HG03045 (cell line): ENCODE results near the gene SPTBN1.

Experiments
- ATAC-seq: cut with Tn5 transposase; IDR thresholded peaks from one replicate; pipeline ENCODE4 v1.9.1; 2021; ENCODE audit warnings: mild to moderate bottlenecking, moderate library complexity; ENCODE audit not compliant: unreplicated experiment

Gene SPTBN1

DNA sequence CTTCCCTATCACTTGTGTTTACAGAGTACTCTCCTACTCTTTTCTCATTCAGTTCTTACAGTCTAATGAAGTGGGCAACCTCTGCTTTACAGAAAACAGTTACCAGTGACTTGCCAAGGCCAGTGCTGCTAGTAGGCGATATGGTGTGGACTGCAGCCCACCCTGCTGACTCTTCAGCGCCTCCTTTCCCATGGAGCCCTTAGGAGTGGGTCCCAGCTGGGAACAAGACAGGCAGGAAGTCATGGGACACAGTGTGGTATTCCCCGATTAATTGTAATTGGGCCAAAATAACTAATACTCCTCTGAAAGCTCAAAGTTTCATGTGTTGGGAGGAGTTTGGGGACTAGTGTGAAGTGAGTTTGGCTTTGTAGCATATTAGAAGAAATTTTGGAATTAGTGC, 147.2 kb downstream of the SPTBN1 start:
- ATAC-seq, result no peak

DNA sequence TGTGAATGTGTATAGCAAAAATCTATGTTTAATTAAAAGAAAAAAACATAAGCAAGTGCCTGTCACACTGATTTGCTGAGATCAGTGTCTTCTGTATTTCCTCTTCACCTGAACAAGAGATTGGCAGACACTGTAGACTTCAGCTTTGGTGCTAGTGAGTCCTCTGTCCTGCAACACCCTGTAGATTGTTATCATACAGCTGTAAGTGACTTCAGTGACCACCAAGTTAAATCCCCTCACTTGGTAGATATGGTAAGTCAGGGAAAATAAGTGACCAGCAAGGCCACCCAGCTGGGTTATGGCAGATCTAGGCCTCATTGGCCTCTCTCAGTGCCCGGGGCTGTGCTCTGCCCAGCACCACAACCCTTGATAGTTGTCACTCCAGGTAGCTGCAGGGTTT, 147.7 kb downstream of the SPTBN1 start:
- ATAC-seq, result no peak

DNA sequence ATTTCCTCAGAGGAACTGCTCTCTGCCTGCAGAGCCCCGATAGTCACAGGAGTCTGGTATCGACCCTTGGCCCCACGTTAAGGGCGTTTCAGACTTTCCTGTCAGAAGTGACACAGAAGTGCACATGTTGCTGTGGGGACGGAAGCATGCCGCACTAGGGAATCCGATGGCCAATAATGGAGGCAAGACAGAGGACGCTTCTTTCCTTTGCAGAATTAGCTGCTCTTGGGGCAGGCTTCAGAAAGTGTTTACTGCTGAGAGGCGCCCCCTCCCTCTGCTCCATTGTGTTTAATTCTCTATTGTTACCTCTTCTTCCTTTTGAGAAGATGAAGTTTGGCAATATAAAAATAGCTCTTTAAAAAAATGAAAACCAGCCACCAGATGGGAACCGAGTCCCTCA, 148.7 kb downstream of the SPTBN1 start:
- no peak for ATAC-seq

DNA sequence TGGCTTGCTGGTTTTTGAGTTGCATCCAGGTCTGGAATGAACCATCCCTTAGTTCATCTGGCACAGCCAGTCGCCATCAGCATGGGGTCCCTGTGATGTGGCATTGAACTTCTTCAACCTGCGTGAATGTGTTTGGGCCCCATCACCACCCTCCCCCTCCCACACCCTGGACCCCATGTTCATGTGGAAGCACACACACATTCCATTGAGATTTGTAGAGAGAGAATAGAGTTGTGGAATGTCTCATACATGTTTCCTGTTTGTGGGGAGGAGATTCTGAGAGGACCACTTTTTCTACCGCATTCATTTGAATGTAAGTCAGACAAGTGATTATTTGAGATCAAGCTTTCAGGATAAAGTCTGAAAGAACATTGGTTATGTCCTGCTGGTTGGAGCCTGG, 149.7 kb downstream of the SPTBN1 start:
- no peak for ATAC-seq

DNA sequence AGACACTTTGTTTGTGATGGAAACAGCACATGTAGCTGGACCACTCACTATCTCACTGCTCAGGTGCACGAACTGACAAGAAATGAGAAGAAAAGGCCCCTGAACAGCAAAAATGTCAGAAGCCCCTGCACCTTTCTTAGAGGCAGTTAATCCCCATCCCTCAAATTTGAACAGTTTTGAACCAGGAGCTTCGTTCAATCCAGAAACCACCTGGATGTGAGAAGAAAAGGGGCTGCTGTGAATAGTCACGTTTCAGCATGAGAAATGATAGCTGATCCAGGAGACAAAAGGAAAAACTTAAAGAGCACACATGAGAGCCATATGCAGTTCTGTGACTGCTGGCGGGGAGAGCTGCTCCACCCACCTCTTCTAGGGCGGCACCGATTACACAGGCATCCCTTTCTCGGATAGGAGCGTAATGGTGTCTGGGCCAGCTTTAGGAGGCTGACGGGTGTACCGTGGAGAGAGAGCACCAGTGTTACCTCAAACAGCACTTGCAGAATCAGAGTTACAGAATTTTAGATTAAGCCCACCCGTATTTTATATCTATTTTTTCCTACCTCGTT, 150.3 kb downstream of the SPTBN1 start:
- no peak for ATAC-seq

DNA sequence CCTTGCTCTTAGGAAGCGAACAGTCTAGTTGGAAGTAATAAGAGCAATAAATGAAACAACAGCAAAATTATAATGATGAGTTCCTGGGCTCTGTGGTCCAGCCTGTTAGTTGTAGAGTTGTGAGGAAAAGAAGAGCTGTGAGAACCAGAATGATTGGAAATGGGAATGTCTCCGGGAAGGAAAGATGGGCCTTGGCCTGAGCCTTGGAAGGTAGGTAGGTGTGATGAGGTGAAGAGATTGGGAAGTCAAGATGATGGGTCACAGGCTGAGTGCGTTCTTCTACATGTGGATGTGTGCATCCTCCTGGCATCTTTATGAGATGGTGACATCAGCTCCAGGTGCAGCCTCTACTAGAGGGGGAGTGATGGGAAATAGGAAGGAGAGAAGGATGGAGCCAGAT, 152.1 kb downstream of the SPTBN1 start:
- ATAC-seq, result no peak

DNA sequence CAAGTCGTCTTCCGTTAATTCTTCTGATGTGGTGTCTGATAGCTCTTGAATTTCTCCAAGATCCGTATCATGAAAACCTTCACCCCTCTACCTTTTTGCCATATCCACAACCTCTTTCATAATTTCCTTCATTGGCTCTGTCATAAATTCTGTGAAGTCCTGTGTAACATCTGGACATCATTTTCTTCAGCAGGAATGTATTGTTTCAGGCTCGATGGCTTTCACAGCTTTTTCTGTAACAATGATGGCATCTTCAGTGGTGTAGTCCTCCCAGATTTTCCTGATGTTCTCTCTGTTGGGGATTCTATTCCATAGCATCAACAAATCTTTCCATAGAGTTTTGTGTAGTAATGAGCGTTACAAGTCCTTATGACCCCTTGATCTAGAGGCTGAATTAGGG, 153.1 kb downstream of the SPTBN1 start:
- ATAC-seq, result no peak

DNA sequence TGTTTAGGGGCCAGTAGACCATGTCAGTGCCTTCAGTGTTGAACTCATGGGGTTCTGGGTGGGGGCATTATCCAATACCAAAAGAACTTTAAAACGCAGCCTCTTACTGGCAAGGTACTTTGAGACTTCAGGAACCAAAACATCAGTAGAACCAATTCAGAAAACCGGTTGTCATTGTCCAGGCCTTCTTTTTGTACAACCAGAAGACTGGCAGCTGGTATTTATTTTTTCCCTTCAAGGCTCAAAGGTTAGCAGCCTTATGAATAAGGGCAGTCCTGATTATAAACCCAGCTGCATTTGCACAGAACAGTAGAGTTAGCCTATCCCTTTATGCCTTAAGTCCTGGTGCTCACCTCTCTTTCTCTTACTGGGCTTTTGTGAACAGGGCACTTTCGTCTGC, 153.5 kb downstream of the SPTBN1 start:
- no peak for ATAC-seq

DNA sequence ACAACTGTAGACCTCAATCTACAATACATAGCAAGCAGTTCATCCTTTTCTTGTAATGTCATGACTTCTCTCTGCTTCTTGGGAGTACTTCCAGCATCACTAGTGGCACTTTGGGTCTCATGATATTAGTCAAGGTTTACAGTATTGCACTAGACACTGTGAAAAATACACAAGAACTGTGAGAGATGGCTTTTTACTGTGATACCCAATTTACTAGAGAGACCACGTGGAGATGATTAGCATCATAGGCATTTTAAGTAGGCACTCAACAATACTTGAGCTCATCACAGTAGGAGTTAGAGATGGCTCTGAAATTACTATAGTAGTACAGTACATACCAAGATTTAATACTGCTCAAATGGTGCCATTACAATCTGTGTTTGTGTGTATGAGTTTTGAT, 154.6 kb downstream of the SPTBN1 start:
- ATAC-seq, result no peak

DNA sequence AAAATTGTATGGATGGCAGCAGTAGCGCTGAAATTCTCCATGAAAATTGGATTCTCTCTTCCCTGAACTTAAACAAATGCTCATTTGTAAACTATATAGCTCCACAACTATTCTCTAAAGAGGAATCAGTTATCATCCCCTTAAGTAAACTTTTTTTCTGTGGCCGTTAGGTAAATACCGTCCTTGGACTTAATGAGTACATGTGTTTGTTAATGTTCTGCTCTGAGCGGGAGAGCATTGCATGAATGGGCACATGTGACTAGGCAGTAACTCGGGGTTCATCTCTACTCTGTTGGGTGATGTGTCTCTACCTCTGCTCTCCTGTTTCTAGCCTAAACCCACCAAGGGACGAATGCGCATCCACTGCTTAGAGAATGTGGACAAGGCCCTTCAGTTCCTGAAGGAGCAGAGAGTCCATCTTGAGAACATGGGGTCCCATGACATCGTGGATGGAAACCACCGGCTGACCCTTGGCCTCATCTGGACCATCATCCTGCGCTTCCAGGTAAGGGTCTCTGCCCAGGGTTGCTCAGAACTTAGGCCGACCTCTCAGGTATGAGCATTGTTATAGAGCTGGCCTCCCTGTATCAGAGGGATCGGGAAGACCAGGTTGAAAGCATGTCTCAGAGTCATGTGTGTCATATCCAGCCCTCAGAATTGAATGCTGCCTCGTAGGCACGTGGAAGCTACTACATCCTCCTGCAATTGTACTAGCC, 155.9 kb downstream of the SPTBN1 start:
- ATAC-seq, result no peak

DNA sequence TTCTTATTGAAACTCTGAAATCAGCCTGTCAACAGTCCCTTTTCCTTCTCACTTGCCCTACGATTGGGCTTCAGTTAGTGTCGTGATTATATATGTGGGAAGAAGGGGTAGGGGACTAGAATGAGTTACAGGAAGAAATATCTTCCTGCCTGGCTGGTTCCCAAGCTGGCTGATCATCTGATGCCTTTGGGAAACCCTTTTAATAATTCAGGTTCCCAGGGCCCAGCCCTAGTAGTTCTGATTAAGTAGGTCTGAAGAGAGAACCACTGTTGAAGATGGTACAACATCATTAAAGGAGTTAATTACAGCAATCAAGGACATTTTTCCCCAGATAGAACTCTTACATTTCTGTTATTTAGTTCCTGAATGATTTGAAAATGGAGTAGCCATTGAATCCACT, 157.3 kb downstream of the SPTBN1 start:
- ATAC-seq, result no peak

DNA sequence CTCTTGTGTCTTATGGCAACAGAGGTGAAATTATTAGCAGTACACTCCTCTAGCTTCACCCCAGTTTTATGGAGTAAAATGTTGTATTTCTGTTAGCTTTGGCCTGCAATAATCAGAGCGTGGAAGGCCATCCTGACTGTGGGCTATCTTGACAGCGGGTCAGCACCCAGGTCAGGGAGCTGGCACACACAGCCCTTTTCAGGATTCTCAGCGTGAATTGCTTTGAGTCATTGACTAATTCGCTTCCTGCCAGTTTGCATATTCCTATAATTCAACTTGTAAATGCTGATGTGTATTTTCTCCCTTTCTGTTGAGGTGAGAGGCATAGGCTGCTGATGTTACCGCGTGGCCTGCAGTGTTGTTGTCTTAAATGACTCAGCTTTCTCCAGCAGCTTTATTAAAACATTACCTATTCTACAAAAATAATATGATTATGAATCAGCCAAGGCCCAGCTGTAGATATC, 157.7 kb downstream of the SPTBN1 start:
- ATAC-seq, result peak; percentile 61

DNA sequence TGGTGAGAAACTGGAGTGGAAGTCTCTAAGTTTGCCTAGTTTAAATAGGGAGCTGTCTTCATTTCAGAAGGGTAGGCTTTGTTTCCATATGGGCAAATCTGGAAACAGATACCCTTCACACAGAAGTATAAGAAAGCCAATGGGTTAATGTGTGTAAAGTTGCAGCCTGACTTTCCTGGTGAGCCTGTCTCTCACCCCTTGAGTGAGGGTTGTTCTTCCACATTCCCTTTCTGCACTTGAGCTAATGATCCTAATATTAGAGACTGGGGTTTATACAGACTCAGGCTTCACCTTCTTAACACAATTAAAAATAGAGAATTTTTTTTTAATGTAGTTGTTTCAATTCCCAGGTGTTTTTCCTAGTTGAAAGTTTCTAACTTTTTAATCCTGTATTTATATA, 158.7 kb downstream of the SPTBN1 start:
- ATAC-seq, result no peak

DNA sequence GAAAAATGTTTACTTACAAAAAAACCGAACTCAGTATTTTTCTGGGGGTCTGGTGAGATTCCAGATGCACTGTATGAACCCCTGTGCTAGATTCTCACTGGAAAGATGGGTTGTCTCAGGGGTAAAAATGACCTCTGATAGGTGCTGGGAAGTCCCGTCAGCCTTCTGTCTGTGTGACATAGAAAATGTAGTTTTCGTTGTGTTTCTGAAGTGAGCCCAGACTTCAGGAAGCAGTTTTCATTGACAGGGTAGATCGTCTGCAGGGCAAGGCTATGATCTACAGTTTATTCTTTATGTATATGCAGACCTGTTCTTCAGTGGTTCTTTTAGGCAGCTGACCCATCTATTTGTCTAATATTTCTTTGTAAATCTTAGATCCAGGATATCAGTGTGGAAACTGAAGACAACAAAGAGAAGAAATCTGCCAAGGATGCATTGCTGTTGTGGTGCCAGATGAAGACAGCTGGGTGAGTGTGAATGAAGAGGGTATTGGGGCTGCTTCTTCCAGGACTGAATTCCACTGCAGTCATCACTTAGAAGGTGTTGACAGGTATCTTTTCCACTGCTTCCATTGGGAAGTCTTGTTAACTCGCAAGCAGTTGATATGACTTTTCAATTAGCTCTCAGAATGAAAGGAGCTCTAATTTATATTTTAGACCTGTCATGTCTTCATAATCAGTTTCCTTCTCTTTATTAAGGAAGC, 159.9 kb downstream of the SPTBN1 start:
- no peak for ATAC-seq

DNA sequence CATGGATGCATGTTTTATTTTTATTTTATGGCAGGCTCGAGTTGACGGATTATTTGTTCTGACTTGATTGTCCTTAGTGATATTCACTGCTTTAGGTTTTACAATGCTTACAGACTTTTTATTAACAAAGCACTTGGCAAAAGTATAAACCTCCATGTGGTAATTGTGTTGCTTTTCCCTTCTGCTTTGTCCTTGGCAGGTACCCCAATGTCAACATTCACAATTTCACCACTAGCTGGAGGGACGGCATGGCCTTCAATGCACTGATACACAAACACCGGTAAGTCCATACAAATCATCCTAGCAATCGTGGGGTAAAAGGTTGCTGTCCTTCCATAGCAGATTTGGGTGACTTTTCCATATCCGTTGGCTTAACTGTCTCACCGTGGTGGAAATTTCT, 161.3 kb downstream of the SPTBN1 start:
- ATAC-seq, result no peak

DNA sequence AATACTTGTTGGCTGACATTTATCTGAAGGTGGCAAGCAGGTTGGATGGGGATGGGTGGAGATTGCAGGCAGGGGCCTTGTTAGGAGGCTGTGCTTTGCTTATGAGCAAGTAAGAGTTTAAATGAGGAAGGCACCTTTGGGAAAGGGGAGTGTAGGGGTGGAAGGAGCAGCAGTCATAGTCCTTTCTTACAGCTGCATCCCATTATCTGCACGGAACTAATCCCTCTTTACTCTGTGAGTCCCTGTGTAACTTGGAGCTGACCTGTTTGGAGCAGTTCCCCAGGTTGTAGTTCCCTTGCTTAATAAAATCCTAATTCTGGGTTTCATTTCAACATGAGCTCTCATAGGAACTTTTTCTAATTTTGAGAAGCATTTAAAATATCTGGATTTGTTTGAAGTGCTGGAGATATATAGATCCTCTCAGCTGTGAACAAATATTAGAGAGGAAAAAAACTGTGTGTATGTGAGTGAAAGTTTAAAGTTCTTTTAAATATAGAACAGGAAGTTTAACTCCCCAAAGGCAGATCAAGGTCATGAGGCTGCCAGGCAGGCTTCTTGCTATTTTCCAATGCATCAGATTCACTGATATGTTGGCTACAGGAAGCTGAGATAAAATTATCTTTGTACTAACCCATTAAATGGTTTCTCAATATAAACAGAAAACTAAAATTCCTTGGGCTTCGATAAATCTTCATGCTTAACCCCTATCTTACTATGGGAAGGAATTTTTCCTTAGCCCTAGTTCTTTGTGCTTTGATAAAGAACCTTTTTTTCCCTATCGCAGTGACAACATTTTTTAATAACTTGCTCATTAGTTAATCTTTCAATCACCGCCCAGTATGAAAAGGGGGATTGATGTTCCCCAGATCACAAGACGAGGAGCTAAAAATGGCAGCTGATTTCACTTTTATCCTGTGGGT, 162.8 kb downstream of the SPTBN1 start:
- ATAC-seq, result no peak

DNA sequence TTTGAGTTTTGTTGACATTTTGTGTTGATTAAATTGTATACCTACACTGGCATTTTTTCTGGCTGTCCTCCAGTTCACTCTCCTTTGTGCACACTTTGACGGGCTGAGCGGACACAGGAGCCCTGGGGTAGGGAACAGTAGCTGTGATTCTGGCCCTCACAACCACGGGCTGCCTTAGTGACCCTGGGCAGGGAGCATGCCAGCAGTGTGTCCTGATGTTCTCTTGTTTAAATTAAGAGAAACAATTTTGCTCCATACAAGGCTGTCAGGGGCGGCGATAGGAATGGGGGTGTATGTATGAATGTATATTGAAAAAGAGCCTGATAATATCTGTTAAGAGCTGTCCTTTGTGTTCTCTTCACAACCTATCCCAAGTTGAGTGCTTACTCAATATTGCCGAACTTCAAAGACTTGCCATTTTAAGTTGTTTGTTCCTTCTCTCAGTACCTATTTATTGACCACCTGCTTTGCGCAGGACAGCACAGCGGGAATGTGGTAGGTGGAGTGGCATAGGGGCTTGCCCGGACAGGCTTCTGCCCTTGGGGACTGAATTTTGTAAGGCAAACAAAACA, 163.6 kb downstream of the SPTBN1 start:
- no peak for ATAC-seq

DNA sequence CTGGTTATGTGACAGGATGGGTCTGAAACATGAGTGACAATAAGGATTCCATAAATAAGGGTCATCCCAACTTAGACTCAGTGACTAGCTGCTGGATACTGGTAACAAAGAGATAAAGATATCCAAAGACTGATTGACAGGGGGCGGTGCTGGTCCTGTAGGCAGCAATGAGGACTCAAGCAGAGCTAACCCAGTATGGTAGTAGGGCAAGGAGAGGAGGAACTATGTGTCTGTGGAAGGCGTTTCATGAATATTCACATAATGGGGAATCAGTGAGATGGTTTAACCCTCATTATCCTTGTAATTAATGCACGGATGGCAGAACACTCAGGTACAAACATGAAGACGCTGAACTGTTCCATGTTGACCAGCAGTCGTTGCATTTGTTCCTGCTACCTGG, 164.8 kb downstream of the SPTBN1 start:
- ATAC-seq, result no peak

DNA sequence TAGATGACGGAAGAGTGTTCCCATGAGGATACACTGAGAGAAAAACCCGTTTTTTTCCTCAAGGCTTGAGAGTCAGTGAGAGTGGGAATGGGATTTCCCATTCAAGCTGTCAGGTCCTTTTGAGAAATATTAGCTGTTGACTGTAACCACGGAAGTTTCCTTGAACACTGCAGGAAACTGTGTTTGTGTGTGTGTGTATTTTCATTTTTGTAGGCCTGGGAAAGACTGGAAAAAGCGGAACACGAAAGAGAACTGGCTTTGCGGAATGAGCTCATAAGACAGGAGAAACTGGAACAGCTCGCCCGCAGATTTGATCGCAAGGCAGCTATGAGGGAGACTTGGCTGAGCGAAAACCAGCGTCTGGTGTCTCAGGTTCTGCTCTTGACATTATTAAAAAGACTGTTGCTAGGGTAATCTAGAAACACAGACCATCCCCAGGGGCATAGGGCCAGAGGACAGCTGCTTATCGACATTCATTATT, 168.5 kb downstream of the SPTBN1 start:
- no peak for ATAC-seq

DNA sequence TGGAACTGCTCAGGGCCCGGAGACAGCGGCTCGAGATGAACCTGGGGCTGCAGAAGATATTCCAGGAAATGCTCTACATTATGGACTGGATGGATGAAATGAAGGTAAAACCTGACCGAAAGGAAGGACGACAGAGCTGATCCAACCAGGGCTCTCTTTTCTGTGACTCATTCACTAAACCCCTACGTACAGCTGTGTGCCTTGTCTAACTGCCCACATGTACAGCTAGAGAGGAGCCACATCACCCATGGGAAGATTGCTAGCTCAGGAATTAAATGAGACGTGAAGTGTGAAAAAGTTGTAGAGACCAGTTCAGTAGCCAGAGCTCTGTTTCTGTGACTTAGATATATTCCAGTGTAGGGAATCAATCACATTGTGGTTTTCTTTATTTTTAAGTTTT, 170.0 kb downstream of the SPTBN1 start:
- no peak for ATAC-seq

DNA sequence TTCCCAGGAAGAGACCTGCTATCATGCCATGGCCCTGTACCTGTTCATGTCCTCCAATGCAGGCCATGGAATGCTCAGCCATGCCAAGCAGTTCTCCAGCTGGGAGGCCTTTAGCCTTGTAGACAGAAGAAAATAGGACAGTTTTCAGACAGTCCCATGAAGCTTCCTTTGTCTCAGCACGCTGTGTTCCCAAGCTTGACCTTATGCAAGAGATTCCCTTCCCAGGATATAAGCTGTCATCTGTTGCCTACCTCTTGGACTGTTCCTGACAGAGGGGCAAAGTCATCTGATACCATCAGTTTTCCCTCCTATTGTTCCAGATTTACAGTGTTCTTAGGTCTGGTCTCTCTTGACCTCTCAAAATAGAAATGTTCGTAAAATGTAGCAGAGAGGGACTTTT, 170.8 kb downstream of the SPTBN1 start:
- ATAC-seq, result no peak
